Parathyroid adenoma (tissue), 2 donors: ENCODE results near the gene TCF7L2.

Source experiments
- H2AFZ ChIP-seq: fragments of 300-600 bp; sonication (generic); one replicate; pipeline ENCODE4 v1.7.0; 2017; ENCODE audit warnings: antibody characterized with exemption, mild to moderate bottlenecking
- H3K27ac ChIP-seq: fragments of 300-600 bp; sonication (generic); one replicate; pipeline ENCODE4 v1.7.0; 2017
- H3K27me3 ChIP-seq: fragments of 300-600 bp; sonication (generic); one replicate; pipeline ENCODE4 v1.7.0; 2017; ENCODE audit warnings: low read length; ENCODE audit not compliant: control insufficient read depth, insufficient read depth
- H3K36me3 ChIP-seq: fragments of 300-600 bp; sonication (generic); one replicate; pipeline ENCODE4 v1.7.0; 2017; ENCODE audit warnings: low read length; ENCODE audit not compliant: control insufficient read depth, insufficient read depth
- H3K4me1 ChIP-seq: fragments of 300-600 bp; sonication (generic); one replicate; pipeline ENCODE4 v1.7.0; 2017; ENCODE audit warnings: control low read depth
- H3K4me2 ChIP-seq: fragments of 300-600 bp; sonication (generic); one replicate; pipeline ENCODE4 v1.7.0; 2017; ENCODE audit warnings: low read length
- H3K4me3 ChIP-seq: fragments of 300-600 bp; sonication (generic); one replicate; pipeline ENCODE4 v1.7.0; 2017; ENCODE audit warnings: low read depth, low read length
- H3K79me2 ChIP-seq: fragments of 300-600 bp; sonication (generic); one replicate; pipeline ENCODE4 v1.7.0; 2017; ENCODE audit warnings: control low read depth
- H3K9ac ChIP-seq: fragments of 300-600 bp; sonication (generic); one replicate; pipeline ENCODE4 v1.7.0; 2017; ENCODE audit warnings: mild to moderate bottlenecking
- H3K9me3 ChIP-seq: fragments of 300-600 bp; sonication (generic); one replicate; pipeline ENCODE4 v1.7.0; 2017; ENCODE audit warnings: low read length; ENCODE audit not compliant: control insufficient read depth
- TF ChIP-seq, protein P1 (sequence below): fragments of 300-600 bp; sonication (generic); IDR thresholded peaks from one replicate; pipeline ENCODE4 v1.7.0; 2017; ENCODE audit warnings: antibody characterized with exemption, mild to moderate bottlenecking
- donor health status: primary hyperparathyroidism.

The TCF7L2 gene

DNA sequence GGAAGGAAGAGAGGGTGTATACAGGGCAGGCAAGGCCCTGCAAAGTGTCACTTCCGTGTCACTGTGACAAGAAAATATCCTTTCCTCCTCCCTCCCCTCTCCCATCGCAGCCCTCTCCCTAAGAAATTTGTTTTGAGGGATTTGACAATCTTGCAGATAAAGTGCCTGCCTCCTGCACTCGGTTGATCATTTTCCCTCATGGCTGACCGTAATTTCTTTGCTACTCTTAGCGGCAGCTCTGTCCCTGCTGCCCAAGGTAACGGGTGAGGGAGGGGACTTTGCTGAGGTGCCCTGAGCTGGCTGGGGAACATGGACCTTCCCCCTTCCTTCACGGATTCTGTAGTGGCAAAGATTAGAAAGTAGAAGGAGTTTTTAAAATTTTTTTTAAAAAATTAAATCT lies 179.1 kb downstream of the TCF7L2 start:
- H2AFZ ChIP-seq: no peak overlapping the region
- no peaks in the 10 kb centered on the region for H3K36me3 ChIP-seq
- no peak overlapping the region for H3K4me3 ChIP-seq
- H3K79me2 ChIP-seq: no peaks in the 10 kb centered on the region
- H3K9me3 ChIP-seq: no peaks in the 10 kb centered on the region
- TF ChIP-seq, protein P1, sequence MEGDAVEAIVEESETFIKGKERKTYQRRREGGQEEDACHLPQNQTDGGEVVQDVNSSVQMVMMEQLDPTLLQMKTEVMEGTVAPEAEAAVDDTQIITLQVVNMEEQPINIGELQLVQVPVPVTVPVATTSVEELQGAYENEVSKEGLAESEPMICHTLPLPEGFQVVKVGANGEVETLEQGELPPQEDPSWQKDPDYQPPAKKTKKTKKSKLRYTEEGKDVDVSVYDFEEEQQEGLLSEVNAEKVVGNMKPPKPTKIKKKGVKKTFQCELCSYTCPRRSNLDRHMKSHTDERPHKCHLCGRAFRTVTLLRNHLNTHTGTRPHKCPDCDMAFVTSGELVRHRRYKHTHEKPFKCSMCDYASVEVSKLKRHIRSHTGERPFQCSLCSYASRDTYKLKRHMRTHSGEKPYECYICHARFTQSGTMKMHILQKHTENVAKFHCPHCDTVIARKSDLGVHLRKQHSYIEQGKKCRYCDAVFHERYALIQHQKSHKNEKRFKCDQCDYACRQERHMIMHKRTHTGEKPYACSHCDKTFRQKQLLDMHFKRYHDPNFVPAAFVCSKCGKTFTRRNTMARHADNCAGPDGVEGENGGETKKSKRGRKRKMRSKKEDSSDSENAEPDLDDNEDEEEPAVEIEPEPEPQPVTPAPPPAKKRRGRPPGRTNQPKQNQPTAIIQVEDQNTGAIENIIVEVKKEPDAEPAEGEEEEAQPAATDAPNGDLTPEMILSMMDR: no peak
- H3K4me2 ChIP-seq: no peak overlapping the region
- H3K27me3 ChIP-seq: no peaks in the 10 kb centered on the region
- no peak overlapping the region for H3K9ac ChIP-seq
- no peaks in the 10 kb centered on the region for H3K4me1 ChIP-seq
- no peak overlapping the region for H3K27ac ChIP-seq

DNA sequence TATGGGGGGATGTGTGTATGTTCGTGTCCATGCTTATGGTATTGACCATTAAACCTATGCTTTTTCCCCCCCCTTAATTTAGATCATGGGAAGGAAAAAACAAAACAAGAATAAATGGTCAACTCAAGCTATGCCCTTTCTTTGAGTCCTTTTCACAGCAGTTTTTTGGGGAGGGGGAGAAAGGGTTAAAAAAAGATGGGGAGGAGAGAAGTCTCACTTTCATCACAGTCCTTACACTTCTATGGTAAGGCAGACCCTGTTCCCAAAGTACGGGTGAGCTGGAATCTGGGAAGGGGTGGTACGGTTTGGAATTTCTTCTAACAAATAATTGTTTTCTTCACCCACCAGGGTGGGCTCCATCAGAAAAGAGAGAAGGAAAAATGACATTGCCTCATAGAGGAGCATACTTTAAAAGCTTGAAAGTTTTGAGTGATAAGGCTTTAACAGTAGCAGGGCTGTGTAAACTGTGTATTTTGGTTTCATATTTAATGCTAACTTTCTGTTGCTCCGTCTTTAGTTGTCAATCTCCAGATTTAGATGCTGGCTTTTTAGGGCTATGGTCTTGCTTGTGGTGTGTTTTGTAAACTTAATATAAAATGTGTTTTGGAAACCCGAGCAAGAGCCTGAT lies 180.1 kb downstream of the TCF7L2 start:
- no peaks in the 10 kb centered on the region for H3K9me3 ChIP-seq
- H3K9ac ChIP-seq: no peak overlapping the region
- no peak overlapping the region for H3K4me2 ChIP-seq
- no peak overlapping the region for H3K27ac ChIP-seq
- H3K4me3 ChIP-seq: no peak overlapping the region
- no peaks in the 10 kb centered on the region for H3K36me3 ChIP-seq
- TF ChIP-seq, protein P1: no peak
- no peaks in the 10 kb centered on the region for H3K4me1 ChIP-seq
- no peak overlapping the region for H2AFZ ChIP-seq
- H3K27me3 ChIP-seq: no peaks in the 10 kb centered on the region
- H3K79me2 ChIP-seq: peaks cover 5% of the 10 kb centered on the region

DNA sequence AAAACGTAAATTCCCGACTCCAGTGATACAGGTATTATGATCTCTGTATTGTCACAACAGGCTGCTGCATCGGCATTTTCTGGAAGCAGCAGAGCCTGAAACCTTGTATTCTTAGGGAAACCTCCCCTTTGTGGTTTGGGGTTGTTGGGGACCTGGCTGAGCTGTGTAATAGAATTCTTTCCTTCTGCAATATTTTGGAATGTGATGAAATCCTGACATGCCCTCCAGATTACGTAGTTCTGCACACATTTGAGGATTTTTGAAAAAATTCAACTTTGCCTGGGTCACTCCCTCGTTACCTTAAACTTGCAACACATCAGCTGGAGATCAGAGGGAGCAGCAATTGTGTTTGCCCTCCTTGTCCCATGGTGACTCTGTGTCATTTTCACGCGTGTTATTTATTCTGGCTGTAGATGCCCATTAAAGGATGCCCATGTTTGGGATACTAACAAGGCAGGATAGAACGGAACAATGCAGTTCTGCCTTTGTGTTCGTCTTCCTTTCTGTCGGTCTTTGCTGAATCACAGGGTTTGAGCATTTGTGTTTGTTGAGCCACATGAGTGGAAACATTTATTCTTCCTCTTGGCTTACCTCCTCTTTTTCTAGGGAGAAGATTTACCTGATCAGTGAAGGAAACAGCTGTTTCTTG lies 181.7 kb downstream of the TCF7L2 start:
- Histone ChIP-seq H3K4me1 (no peaks in the 10 kb centered on the region), H3K4me3 (no peak overlapping the region), H3K27ac (no peak overlapping the region), H3K4me2 (no peak overlapping the region), H3K27me3 (no peaks in the 10 kb centered on the region), H3K9ac (no peak overlapping the region), H3K9me3 (no peaks in the 10 kb centered on the region), H3K79me2 (peaks cover 10% of the 10 kb centered on the region), H2AFZ (no peak overlapping the region), H3K36me3 (no peaks in the 10 kb centered on the region)
- TF ChIP-seq, protein P1: no peak

DNA sequence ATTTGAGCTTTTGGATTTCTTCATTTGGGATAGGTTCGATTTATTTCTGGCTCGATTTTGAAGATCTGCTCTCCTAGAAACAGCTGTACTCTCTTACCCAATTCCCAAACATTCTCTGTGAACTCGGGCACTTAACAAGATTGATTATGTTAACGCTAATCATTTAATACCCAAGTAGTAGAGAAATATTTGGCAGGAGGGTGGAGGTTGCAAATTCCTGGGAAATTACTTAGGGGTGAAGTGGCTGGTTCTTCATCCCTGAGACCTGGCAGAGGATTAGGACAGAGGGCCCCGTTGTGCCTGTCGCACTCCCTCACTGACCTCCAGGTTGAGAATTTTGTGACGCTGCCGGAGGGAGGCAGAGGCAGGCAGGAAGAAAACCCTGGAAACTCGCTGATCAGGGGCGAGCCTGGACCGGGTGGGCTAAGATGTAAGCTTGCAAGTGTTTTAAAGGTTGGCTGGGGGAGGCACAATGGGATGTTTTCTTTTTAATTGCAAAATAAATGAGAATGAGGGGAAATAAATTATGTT lies 182.6 kb downstream of the TCF7L2 start:
- H3K4me3 ChIP-seq: no peak overlapping the region
- no peaks in the 10 kb centered on the region for H3K27me3 ChIP-seq
- H3K9me3 ChIP-seq: no peaks in the 10 kb centered on the region
- H3K4me1 ChIP-seq: no peaks in the 10 kb centered on the region
- no peak overlapping the region for H3K9ac ChIP-seq
- peaks cover 16% of the 10 kb centered on the region for H3K79me2 ChIP-seq
- no peak overlapping the region for H3K27ac ChIP-seq
- H3K36me3 ChIP-seq: no peaks in the 10 kb centered on the region
- TF ChIP-seq, protein P1: no peak
- no peak overlapping the region for H3K4me2 ChIP-seq
- H2AFZ ChIP-seq: no peak overlapping the region
